Epithelial cell of esophagus (primary cell): ENCODE data around the gene STARD6.

Source experiments
- DNase-seq: peaks from one replicate; pipeline ENCODE4 v3.0.0; 2010; ENCODE audit warnings: low read depth
- H3K4me3 ChIP-seq: 2 replicates; pipeline ENCODE4 v1.5.1; 2011; ENCODE audit warnings: mild to moderate bottlenecking, low read length, control low read depth
- TF ChIP-seq, protein P1 (sequence below): IDR thresholded peaks from 2 replicates; pipeline ENCODE4 v1.5.1; 2011; ENCODE audit warnings: low read depth, mild to moderate bottlenecking, low read length, control low read depth, inconsistent platforms; ENCODE audit not compliant: insufficient read depth; ENCODE audit errors: missing control alignments

The STARD6 gene

DNA sequence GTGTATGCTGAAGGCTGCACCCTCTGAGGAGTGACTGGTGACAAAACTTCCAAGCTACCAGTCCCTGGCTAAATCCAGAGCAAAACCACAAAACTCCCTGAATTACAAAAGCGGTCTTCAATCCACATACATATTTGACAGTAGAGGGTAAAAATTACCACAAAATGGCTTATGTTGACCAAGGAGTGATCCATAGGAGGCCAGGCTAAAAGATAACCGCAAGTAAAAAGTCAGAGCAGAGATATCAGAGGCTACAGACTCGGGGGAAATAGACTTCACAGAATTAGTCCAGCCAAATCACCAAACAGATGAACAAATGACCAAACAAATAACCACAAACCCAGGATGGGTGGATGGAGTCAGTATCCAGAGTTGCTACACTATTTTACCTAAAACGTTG is 19.4 kb downstream of the STARD6 start:
- no peak overlapping the region for H3K4me3 ChIP-seq
- DNase-seq = no peak
- TF ChIP-seq, protein P1, sequence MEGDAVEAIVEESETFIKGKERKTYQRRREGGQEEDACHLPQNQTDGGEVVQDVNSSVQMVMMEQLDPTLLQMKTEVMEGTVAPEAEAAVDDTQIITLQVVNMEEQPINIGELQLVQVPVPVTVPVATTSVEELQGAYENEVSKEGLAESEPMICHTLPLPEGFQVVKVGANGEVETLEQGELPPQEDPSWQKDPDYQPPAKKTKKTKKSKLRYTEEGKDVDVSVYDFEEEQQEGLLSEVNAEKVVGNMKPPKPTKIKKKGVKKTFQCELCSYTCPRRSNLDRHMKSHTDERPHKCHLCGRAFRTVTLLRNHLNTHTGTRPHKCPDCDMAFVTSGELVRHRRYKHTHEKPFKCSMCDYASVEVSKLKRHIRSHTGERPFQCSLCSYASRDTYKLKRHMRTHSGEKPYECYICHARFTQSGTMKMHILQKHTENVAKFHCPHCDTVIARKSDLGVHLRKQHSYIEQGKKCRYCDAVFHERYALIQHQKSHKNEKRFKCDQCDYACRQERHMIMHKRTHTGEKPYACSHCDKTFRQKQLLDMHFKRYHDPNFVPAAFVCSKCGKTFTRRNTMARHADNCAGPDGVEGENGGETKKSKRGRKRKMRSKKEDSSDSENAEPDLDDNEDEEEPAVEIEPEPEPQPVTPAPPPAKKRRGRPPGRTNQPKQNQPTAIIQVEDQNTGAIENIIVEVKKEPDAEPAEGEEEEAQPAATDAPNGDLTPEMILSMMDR = no peak

DNA sequence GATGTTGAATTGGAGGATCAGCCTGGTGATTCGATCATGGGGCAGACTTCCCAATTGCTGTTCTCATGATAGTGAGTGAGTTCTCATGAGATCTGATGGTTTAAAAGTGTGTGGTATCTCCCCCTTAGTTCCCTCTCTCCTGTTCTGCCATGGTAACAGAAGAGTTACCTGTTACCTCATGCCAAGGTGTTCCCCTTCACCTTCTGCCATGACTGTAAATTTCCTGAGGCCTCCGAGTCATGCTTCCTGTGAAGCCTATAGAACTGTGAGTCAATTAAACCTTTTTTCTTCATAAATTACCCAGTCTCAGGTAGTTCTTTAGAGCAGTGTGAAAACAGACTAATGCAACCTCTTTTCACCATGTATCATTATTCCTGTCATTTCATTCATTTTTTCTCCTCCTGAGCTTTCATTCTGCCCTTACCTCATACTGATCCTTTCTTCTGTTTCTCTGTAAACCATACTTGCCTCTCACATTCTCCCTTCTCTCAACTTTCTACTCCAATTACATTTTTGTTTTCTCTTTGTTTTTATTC is 22.0 kb downstream of the STARD6 start:
- H3K4me3 ChIP-seq = no peak overlapping the region
- peak; percentile 74 for DNase-seq
- TF ChIP-seq, protein P1 = no peak

DNA sequence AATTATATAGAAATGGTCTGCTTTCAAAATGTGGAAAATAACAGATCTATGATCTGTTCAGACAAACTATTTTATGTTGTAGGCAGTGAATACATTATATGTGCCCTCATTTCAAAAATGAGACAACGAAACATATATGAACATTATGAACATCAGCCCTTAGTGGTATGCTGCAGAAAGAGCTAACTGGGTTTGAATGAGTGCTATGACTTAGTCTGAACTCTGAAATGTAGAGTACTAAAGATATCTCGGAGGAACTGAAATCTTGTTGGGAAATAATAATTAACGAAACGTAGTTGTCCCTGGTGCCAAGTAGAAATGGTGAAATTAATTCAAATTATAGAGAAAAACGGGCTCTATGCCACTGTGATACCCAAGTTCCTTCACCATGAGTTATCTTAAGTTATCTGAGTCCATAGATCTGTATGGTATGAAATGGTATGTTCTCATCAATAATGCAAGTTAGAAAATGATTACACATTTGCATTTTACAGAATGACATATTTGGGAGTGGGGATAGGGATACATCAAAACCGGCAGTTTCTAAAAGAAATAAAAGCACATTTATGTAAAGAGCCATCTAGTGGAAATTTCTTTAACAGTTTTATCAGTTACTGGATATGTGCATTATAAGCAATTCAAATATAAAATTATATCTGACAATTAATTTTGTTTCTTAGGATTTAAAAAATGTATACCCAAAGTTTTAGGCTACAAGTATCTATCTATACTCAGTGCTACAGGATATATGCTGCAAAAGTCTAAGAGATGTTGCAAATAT is 26.7 kb downstream of the STARD6 start:
- TF ChIP-seq, protein P1 = no peak
- no peak for DNase-seq
- no peak overlapping the region for H3K4me3 ChIP-seq

DNA sequence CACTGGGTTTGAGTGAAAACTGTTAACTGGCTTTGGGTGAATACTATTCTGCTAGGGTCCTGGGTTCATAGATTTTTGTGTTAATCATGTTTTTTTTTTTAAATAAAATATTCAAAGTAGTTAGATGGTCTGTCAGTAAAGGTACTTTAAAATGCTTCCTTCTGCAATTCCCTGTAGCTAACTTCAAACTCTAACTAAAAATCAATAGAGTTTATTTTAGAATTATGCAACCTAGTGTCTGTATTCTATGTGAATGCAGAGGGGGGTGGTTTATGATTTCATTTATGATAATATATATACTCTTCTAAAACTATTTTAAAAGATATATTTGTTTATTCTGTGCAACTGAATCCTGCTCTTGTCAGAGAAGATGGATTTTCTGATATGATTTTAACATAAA is 27.9 kb downstream of the STARD6 start:
- no peak overlapping the region for H3K4me3 ChIP-seq
- no peak for DNase-seq
- TF ChIP-seq, protein P1 = no peak

DNA sequence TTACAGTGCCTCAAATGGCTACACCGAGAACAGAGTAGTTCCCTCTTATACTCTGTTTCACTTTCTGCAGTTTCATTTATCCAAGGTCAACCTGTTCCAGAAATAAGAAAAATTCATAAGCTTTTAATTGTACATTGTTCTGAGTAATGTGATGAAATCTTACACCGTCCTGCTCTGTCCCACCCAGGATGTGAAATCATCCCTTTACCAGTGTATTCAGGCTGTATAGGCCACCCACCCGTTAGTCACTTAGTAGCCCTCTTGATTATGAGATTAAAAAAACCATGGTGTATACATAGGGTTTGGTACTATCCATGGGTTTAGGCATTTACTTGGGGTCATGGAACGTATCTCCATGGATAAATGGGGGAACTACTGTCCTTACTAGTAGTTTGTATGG is 29.8 kb downstream of the STARD6 start:
- H3K4me3 ChIP-seq = no peak overlapping the region
- TF ChIP-seq, protein P1 = no peak
- peak; percentile 48 for DNase-seq

DNA sequence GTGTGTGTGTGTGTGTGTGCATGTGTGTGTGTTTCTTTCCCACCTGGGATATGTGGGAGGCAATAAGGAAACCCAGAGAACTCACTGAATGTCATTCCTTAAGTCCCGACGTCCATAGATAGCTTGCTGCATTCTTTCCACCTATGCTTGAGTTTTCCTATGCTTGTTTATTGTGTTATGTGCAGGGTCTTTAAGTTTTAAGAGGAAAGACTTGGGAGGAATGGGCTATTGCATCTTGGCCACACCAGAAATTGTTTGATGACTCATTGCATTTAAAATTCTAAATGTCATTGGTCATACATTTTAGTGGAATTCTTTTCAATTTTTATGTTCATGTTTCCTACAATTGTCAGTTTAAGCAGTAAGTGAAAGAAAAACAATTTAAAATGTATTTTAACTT is 33.7 kb downstream of the STARD6 start:
- no peak for DNase-seq
- TF ChIP-seq, protein P1 = no peak
- no peak overlapping the region for H3K4me3 ChIP-seq

DNA sequence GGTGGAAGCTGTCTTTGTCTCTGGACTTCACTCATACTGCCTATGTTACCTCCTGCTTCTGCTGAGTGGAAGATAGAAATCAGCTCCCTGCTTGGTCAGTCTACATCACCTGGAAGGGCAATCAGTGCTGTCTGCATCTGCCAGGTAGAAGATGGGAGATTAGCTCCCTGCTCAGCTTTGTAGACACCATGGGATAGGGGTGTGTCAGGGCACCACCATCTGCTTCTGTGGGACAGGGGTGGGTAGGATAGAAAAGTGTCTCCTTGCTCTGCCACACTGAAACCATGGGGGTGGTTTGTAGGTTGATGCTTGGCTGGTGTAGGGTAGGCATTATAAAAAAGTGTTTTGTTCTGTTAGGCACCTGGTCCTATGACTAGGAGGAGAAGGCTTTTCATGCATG is 34.1 kb downstream of the STARD6 start:
- no peak overlapping the region for H3K4me3 ChIP-seq
- TF ChIP-seq, protein P1 = no peak
- no peak for DNase-seq
